Nephron (organoid): ENCODE results near the gene TRPC4AP.
A peak's percentile ranks its signal among the peaks of the same experiment; 100 is the strongest.

Experiments
- H3K27ac Mint-ChIP-seq, 3 experiments: 2 replicates each; pipeline ENCODE4 v1.8.0; 2020; ENCODE audit warnings: mixed read lengths in 3 of 3, mild to moderate bottlenecking in 2 of 3, moderate library complexity in 1 of 3
- H3K27me3 Mint-ChIP-seq: 2 replicates; pipeline ENCODE4 v1.8.0; 2021; ENCODE audit warnings: low read depth, mild to moderate bottlenecking, moderate library complexity, mixed read lengths
- H3K36me3 Mint-ChIP-seq: 2 replicates; pipeline ENCODE4 v1.8.0; 2020; ENCODE audit warnings: low read depth, mixed read lengths
- H3K4me1 Mint-ChIP-seq: 2 replicates; pipeline ENCODE4 v1.8.0; 2020; ENCODE audit warnings: mixed read lengths
- H3K4me3 Mint-ChIP-seq, 3 experiments: 2 replicates each; pipeline ENCODE4 v1.8.0; 2020; ENCODE audit warnings: mild to moderate bottlenecking in 3 of 3, mixed read lengths in 3 of 3, moderate library complexity in 2 of 3
- H3K9me3 Mint-ChIP-seq: 2 replicates; pipeline ENCODE4 v1.8.0; 2020; ENCODE audit warnings: mixed read lengths
- CTCF ChIP-seq, 3 experiments: fragments of 200-600 bp; sonication (generic); IDR thresholded peaks; one replicate each; pipeline ENCODE4 v1.5.0; 2021; ENCODE audit warnings: antibody characterized with exemption in 3 of 3; ENCODE audit not compliant: unreplicated experiment in 3 of 3

TRPC4AP gene

GRCh38 chr20:34978092-34978744, 114.4 kb downstream of the TRPC4AP start:
- Mint-ChIP-seq H3K4me1 (peaks cover 57% of the 10 kb centered on the region), H3K4me3 (peak overlapping the region; percentile 8 to 84 (median 82)), H3K9me3 (no peaks in the 10 kb centered on the region), H3K27ac (no peak overlapping the region), H3K27me3 (peaks cover 12% of the 10 kb centered on the region), H3K36me3 (no peaks in the 10 kb centered on the region)
- no peak for TF ChIP-seq CTCF (IDR thresholded peaks at IDR 0.05; ENCODE audit: unreplicated experiment in 3 of 3)

GRCh38 chr20:34977365-34978091, 115.1 kb downstream of the TRPC4AP start:
- peak overlapping the region in 2 of 3 experiments; percentile 27 to 30 for H3K27ac Mint-ChIP-seq
- no peaks in the 10 kb centered on the region for H3K9me3 Mint-ChIP-seq
- no peaks in the 10 kb centered on the region for H3K36me3 Mint-ChIP-seq
- H3K27me3 Mint-ChIP-seq: peaks cover 12% of the 10 kb centered on the region
- H3K4me3 Mint-ChIP-seq: peak overlapping the region; percentile 31 to 84 (median 82)
- peaks cover 55% of the 10 kb centered on the region for H3K4me1 Mint-ChIP-seq
- no peak for TF ChIP-seq CTCF (IDR thresholded peaks at IDR 0.05; ENCODE audit: unreplicated experiment in 3 of 3)

DNA sequence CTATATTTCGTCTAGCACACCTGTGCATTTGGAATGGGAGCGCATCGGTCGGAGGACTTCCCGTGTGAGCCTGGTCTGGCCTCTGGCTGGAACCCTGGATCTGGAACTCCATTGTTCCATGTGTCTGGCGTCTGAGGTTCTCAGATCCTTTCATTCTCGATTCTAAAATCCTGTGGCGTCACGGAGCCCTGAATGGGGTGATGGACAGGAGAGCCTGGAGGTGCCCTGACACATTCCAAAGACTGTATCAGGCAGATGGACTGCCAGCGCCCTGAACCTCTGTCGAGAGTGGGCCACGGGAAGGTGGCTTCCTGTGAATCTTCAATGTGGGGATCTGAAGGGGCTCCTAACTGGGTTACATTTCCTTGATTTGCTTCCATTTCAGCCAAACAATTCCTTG, 116.3 kb downstream of the TRPC4AP start:
- Mint-ChIP-seq H3K36me3 (no peaks in the 10 kb centered on the region), H3K4me3 (peak overlapping the region in 1 of 3 experiments; percentile 32), H3K27ac (peak overlapping the region in 2 of 3 experiments; percentile 30 to 49), H3K9me3 (no peaks in the 10 kb centered on the region), H3K4me1 (peaks cover 58% of the 10 kb centered on the region), H3K27me3 (peaks cover 12% of the 10 kb centered on the region)
- no peak for TF ChIP-seq CTCF (IDR thresholded peaks at IDR 0.05; ENCODE audit: unreplicated experiment in 3 of 3)

DNA sequence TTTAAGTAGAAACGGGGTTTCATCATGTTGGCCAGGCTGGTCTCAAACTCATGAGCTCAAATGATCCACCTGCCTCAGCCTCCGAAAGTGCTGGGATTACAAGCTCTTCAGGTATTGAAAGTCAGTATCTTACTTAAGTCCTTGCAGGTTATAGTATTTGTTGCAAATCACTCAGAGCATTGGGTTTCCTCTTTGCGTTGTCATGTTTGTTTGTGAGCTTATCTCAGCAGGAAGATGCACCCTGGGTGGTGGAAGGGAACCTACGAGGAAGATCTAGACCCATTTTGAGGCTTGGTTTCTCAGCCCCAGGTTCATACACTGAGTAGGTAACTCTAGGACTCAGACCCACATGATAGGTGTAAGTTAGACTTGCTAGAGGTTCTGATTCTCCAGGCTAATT, 118.4 kb downstream of the TRPC4AP start:
- H3K9me3 Mint-ChIP-seq: no peaks in the 10 kb centered on the region
- peaks cover 12% of the 10 kb centered on the region for H3K27me3 Mint-ChIP-seq
- H3K4me3 Mint-ChIP-seq: no peak overlapping the region
- no peaks in the 10 kb centered on the region for H3K36me3 Mint-ChIP-seq
- TF ChIP-seq CTCF (IDR thresholded peaks at IDR 0.05; ENCODE audit: unreplicated experiment in 3 of 3): no peak
- H3K4me1 Mint-ChIP-seq: peaks cover 59% of the 10 kb centered on the region
- H3K27ac Mint-ChIP-seq: no peak overlapping the region

DNA sequence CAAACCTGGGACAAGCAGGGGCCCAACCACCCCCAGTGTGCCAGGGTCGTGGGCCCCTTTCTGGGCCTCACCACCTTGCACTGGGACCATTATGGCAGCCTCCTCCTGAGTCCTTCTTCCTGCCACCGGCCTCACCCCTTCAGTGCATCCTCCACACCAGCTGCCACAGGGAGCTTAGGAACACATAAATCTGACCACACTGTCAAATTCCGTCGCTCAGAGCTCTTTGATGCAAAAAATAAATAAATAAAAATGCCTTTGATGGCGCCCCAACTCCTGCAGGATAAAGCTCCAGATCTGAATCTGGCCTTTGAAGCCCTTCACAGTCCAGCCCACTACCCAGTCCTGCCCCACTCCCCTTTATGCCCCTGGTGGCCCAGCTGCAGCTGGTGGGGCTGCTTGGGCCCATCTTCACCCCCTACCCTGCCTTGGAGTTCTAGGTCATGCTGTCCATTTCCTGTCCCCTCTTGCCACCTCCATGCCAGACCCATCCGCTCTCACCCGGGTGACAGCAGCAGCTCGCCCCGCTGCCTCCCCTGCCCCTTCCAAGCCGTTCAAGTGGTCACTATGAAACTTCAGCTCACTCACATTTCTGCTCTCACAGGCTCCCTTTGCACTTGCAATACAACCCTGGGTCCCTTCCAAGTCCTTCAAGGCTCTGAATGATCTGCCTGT, 120.9 kb downstream of the TRPC4AP start:
- peak overlapping the region; percentile 50 to 60 (median 56) for H3K27ac Mint-ChIP-seq
- H3K9me3 Mint-ChIP-seq: no peaks in the 10 kb centered on the region

More for the DNA sequence above, 120.9 kb downstream of the TRPC4AP start:
- Mint-ChIP-seq H3K27me3 (peaks cover 12% of the 10 kb centered on the region), H3K4me3 (peak overlapping the region in 1 of 3 experiments; percentile 12), H3K36me3 (no peaks in the 10 kb centered on the region), H3K4me1 (peaks cover 60% of the 10 kb centered on the region)
- no peak for TF ChIP-seq CTCF (IDR thresholded peaks at IDR 0.05; ENCODE audit: unreplicated experiment in 3 of 3)
